Breast epithelium (tissue), 4 donors: ENCODE results near the gene GPN2. TPM values are rescaled to one million over a fixed set of nuclear protein-coding genes. Genes with fewer than 3 reads are reported as not detected.

Source experiments
- DNase-seq, 2 donors: peaks; one replicate each; pipeline ENCODE4 v3.0.0-alpha.2; 2019; ENCODE audit warnings: low spot score in 2 of 2
- H3K27ac ChIP-seq, 2 donors: fragments of 200-600 bp; sonication (generic) in 1 of 2; one replicate each; pipeline ENCODE4 v1.5.1; 2016 to 2019; ENCODE audit warnings: mild to moderate bottlenecking in 1 of 2
- H3K27me3 ChIP-seq, 2 donors: fragments of 200-600 bp; sonication (generic) in 1 of 2; one replicate each; pipeline versions ENCODE4 v1.5.1 to v1.6.0; 2017 to 2019; ENCODE audit warnings: control low read depth in 1 of 2, mild to moderate bottlenecking in 1 of 2
- H3K36me3 ChIP-seq: fragments of 200-600 bp; one replicate; pipeline ENCODE4 v1.5.1; 2019
- H3K4me1 ChIP-seq, 2 donors: fragments of 200-600 bp; sonication (generic); one replicate each; pipeline ENCODE4 v1.5.1; 2016 to 2019; ENCODE audit warnings: control low read depth in 1 of 2
- H3K4me3 ChIP-seq, 3 donors: fragments of 200-600 bp; sonication (generic); 1 replicate in 2 of 3; 2 replicates in 1 of 3; pipeline ENCODE4 v1.5.1; 2016 to 2019; ENCODE audit warnings: mild to moderate bottlenecking in 3 of 3, moderate library complexity in 2 of 3
- H3K9me3 ChIP-seq, 2 donors: fragments of 200-600 bp; sonication (generic) in 1 of 2; one replicate each; pipeline ENCODE4 v1.5.1; 2016 to 2019; ENCODE audit warnings: control low read depth in 1 of 2
- CTCF ChIP-seq, 3 donors: fragments of 450-650 bp; IDR thresholded peaks; one replicate each; pipeline ENCODE4 v1.5.1; 2016 to 2017; ENCODE audit warnings: antibody characterized with exemption in 3 of 3, mild to moderate bottlenecking in 3 of 3, moderate library complexity in 3 of 3
- POLR2A ChIP-seq: fragments of 450-650 bp; IDR thresholded peaks from one replicate; pipeline ENCODE4 v1.6.1; 2016; ENCODE audit warnings: antibody characterized with exemption, mild to moderate bottlenecking, moderate library complexity
- POLR2AphosphoS5 ChIP-seq, 3 donors: sonication (generic); formaldehyde crosslinking; IDR thresholded peaks; one replicate each; pipeline ENCODE4 v1.6.1; 2017; ENCODE audit warnings: antibody characterized with exemption in 3 of 3
- intact Hi-C: fragments of 100-400 bp; cut with DNase I; formaldehyde crosslinking; loops from one replicate; pipeline ENCODE4 v1.15.1; 2023; ENCODE audit warnings: low total_unique reads
- total RNA-seq, 3 donors: library from RNA; depleted of rRNA; stranded (reverse); fragments of >200 nt; gene quantifications; one replicate each; pipeline ENCODE4 v1.1.0, GENCODE V29; 2016

GPN2 gene
- total RNA-seq, 3 donors from 2014 or later = 8.5 to 17.7 (median 13.4) TPM

GRCh38 chr1:26900815-26901511 is 10.9 kb upstream of the GPN2 start:
- no peak for TF ChIP-seq POLR2AphosphoS5 (IDR thresholded peaks at IDR 0.05)
- TF ChIP-seq POLR2A = no peak
- TF ChIP-seq CTCF (IDR thresholded peaks at IDR 0.05) = no peak
- no peak for DNase-seq
- peak overlapping the region; percentile 83 to 86 for H3K27ac ChIP-seq

DNA sequence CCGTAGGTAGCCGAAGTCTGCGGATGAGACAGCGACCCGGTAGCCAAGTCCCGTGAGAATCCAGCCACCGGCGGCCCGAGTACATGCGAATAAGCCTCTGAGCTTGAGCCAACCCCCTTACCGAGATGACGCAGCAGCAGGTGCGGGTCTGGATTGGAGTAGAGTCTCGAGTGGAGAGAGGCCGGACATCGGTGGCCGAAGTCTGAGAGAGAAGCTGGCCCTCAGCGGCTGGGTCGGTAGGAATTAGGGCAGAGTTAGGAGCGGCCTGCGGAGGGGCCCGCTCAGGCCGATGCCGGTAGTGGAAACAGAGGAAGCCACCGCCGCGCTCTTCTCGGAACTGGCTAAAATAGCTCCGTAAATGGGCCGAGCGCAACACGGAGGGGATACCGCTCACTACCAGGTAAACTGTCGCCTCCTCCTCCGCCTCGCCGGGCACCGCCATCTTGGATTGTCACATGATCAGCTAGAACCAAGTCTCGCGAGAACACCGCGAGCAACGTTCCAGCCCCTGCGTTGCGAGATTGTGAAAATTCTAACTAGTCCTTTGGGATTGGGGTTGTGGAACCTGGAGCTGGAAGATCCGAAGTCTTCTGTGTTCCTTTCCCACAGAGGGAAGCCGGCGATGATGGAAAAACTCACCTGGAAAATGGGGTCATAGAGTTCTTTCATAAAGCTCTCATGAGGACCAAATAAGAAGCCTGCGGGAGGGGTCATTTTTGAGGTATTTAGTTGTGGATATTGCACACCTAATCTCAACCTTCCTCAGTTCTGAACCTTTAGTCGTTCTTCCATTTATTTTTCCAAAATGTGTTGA is 10.1 kb upstream of the GPN2 start, which contains the start of gene GPATCH3:
Gene GPATCH3 (minus strand): TSS at position 467 of the 814 bp plus-strand sequence. CDS start 25 bp downstream, at position 442.
- Histone ChIP-seq H3K27me3 (no peaks in the 10 kb centered on the region), H3K36me3 (no peaks in the 10 kb centered on the region), H3K9me3 (no peaks in the 10 kb centered on the region), H3K4me3 (peak within 1 kb of the TSS; percentile 85 to 98 (median 97)), H3K27ac (peak within 1 kb of the TSS; percentile 83 to 86), H3K4me1 (peaks cover 4 to 10% of the 10 kb centered on the region in 2 donors)
- intact Hi-C loops = no loop called here
- DNase-seq = peak; percentile 90 to 93
- TF ChIP-seq CTCF (IDR thresholded peaks at IDR 0.05) (no peak), POLR2AphosphoS5 (IDR thresholded peaks at IDR 0.05) (peak; percentile 95 to 98 (median 97)), POLR2A (peak; percentile 33)

More at GRCh38 chr1:26900815-26901511, 10.9 kb upstream of the GPN2 start:
- intact Hi-C loops = no loop called here
- no peaks in the 10 kb centered on the region for H3K27me3 ChIP-seq
- H3K9me3 ChIP-seq = no peaks in the 10 kb centered on the region
- H3K4me1 ChIP-seq = peaks cover 4 to 10% of the 10 kb centered on the region in 2 donors
- peak overlapping the region; percentile 85 to 98 (median 97) for H3K4me3 ChIP-seq
- H3K36me3 ChIP-seq = no peaks in the 10 kb centered on the region

DNA sequence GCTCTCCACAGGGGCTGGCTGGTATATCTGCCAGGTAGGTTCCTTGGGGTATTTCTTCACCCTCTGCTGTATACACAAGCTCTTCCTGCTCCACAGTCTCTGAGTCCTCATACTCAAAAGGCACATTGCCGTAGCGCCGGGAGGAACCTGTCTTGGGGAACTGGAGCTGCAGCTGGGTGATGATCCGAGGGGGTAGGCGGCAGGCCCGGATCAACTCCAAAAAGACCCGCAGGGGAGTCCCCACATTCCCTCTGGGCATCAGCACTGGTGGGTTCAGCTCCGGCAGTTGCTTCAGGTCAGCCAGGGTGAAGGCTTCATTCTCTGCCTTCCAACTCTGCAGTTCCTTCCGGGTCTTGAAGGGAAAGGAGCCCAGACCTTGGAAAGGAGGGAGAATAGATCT is 7.3 kb upstream of the GPN2 start:
- TF ChIP-seq POLR2A (no peak), POLR2AphosphoS5 (IDR thresholded peaks at IDR 0.05) (no peak), CTCF (IDR thresholded peaks at IDR 0.05) (no peak)
- Histone ChIP-seq H3K9me3 (no peaks in the 10 kb centered on the region), H3K36me3 (no peaks in the 10 kb centered on the region), H3K27me3 (no peaks in the 10 kb centered on the region), H3K4me1 (peaks cover 4 to 10% of the 10 kb centered on the region in 2 donors), H3K27ac (no peak overlapping the region), H3K4me3 (no peak overlapping the region)
- intact Hi-C loops = no loop called here
- no peak for DNase-seq

- Histone ChIP-seq H3K4me1 (peaks cover 4 to 9% of the 10 kb centered on the region in 2 donors), H3K27me3 (no peaks in the 10 kb centered on the region), H3K27ac (no peak overlapping the region), H3K4me3 (no peak overlapping the region), H3K36me3 (no peaks in the 10 kb centered on the region), H3K9me3 (no peaks in the 10 kb centered on the region)
- intact Hi-C loops = no loop called here
- TF ChIP-seq CTCF (IDR thresholded peaks at IDR 0.05) = no peak
- no peak for TF ChIP-seq POLR2A
- no peak for TF ChIP-seq POLR2AphosphoS5 (IDR thresholded peaks at IDR 0.05)
- DNase-seq = no peak
Observed at GRCh38 chr1:26894263-26894662, 4.2 kb upstream of the GPN2 start.

DNA sequence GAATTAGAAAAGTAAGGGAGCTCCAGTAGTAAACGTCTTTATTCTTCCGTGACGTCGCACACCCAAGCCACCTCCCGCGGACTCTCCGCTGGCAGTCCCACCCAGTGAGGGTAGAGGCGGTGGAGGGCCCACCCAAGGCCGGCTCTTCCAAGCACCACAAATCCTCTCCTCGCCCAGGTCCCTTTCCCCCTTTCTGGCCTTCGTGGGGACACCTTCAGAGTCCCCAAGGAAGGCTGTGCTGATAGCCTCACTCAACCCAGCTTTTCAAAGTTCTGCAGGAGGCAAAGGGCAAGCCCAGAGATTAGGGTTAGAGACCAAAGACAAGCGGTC is 349 bp upstream of the GPN2 start:
- H3K27me3 ChIP-seq = no peaks in the 10 kb centered on the region
- peaks cover 9 to 13% of the 10 kb centered on the region in 2 donors for H3K4me1 ChIP-seq
- H3K27ac ChIP-seq = peak overlapping the region; percentile 87 to 90
- intact Hi-C loops = no loop called here
- no peak for DNase-seq
- TF ChIP-seq POLR2AphosphoS5 (IDR thresholded peaks at IDR 0.05) = no peak
- TF ChIP-seq POLR2A = no peak
- TF ChIP-seq CTCF (IDR thresholded peaks at IDR 0.05) = no peak
- H3K4me3 ChIP-seq = peak overlapping the region; percentile 82 to 96 (median 95)
- no peaks in the 10 kb centered on the region for H3K9me3 ChIP-seq
- no peaks in the 10 kb centered on the region for H3K36me3 ChIP-seq
